GM23338 (cell line): ENCODE results near the gene IGSF21. TPM values are rescaled to one million over a fixed set of nuclear protein-coding genes. Genes with fewer than 3 reads are reported as not detected.

Experiments used
- ATAC-seq: fragments of 200-7000 bp; cut with Tn5 transposase; 3 replicates; pipeline ENCODE4 v1.9.1; 2020
- DNase-seq: peaks from one replicate; pipeline ENCODE4 v3.0.0-alpha.2; 2015; ENCODE audit warnings: low spot score
- H2AFZ ChIP-seq: fragments of 200-600 bp; sonication (generic); 2 replicates; pipeline ENCODE4 v1.8.0; 2016; ENCODE audit warnings: antibody characterized with exemption, mild to moderate bottlenecking, moderate library complexity
- H3F3A ChIP-seq: fragments of 200-600 bp; sonication (generic); replicated peaks from 2 replicates; pipeline ENCODE4 v1.8.0; 2017; ENCODE audit warnings: antibody characterized with exemption, mixed run types, low read depth
- H3K27ac ChIP-seq: fragments of 200-600 bp; sonication (generic); 2 replicates; pipeline ENCODE4 v1.6.1; 2016; ENCODE audit warnings: low read depth
- H3K27me3 ChIP-seq: fragments of 200-600 bp; sonication (generic); 2 replicates; pipeline ENCODE4 v1.8.0; 2016; ENCODE audit warnings: mild to moderate bottlenecking, mixed run types, moderate library complexity; ENCODE audit not compliant: insufficient read depth
- H3K36me3 ChIP-seq: fragments of 200-600 bp; sonication (generic); 2 replicates; pipeline ENCODE4 v1.8.0; 2016; ENCODE audit warnings: mild to moderate bottlenecking; ENCODE audit not compliant: insufficient read depth
- H3K4me1 ChIP-seq: fragments of 200-600 bp; sonication (generic); 2 replicates; pipeline ENCODE4 v1.8.0; 2016; ENCODE audit warnings: mild to moderate bottlenecking, moderate library complexity; ENCODE audit not compliant: insufficient read depth
- H3K4me2 ChIP-seq: fragments of 200-600 bp; sonication (generic); 2 replicates; pipeline ENCODE4 v1.7.1; 2017; ENCODE audit warnings: mixed run types
- H3K4me3 ChIP-seq: fragments of 200-600 bp; sonication (generic); 2 replicates; pipeline ENCODE4 v1.6.1; 2016; ENCODE audit warnings: mixed run types
- H3K79me2 ChIP-seq: fragments of 200-600 bp; sonication (generic); replicated peaks from 2 replicates; pipeline ENCODE4 v1.8.0; 2017; ENCODE audit warnings: mild to moderate bottlenecking; ENCODE audit not compliant: insufficient read depth
- H3K9me2 ChIP-seq: fragments of 200-600 bp; sonication (generic); 2 replicates; pipeline ENCODE4 v1.8.0; 2017; ENCODE audit not compliant: insufficient read depth
- H4K20me1 ChIP-seq: fragments of 200-600 bp; sonication (generic); replicated peaks from 2 replicates; pipeline ENCODE4 v1.8.0; 2017; ENCODE audit warnings: mild to moderate bottlenecking; ENCODE audit not compliant: insufficient read depth
- H3K27ac Mint-ChIP-seq: 2 replicates; pipeline ENCODE4 v1.8.0; 2020; ENCODE audit warnings: inconsistent platforms, mild to moderate bottlenecking, moderate library complexity, mixed read lengths
- H3K27me3 Mint-ChIP-seq: 3 replicates; pipeline ENCODE4 v1.8.0; 2022; ENCODE audit warnings: low read depth, mild to moderate bottlenecking, moderate library complexity, mixed read lengths, inconsistent platforms; ENCODE audit not compliant: insufficient read depth, poor library complexity
- H3K36me3 Mint-ChIP-seq: 3 replicates; pipeline ENCODE4 v1.8.0; 2021; ENCODE audit warnings: low read depth, mild to moderate bottlenecking, inconsistent platforms, moderate library complexity, mixed read lengths
- H3K4me1 Mint-ChIP-seq: 3 replicates; pipeline ENCODE4 v1.8.0; 2020; ENCODE audit warnings: mild to moderate bottlenecking, inconsistent platforms, mixed read lengths
- H3K4me3 Mint-ChIP-seq: 3 replicates; pipeline ENCODE4 v1.8.0; 2021; ENCODE audit warnings: moderate library complexity, mild to moderate bottlenecking, inconsistent platforms, mixed read lengths
- H3K9me3 Mint-ChIP-seq: 3 replicates; pipeline ENCODE4 v1.8.0; 2020; ENCODE audit warnings: moderate library complexity, mild to moderate bottlenecking, inconsistent platforms, mixed read lengths
- CREB1 ChIP-seq: fragments of 250-450 bp; sonication (Bioruptor Pico); IDR thresholded peaks from 2 replicates; pipeline ENCODE4 v1.5.0; 2020; ENCODE audit warnings: low read depth, mild to moderate bottlenecking, moderate library complexity
- EZH2 ChIP-seq: fragments of 200-600 bp; sonication (generic); IDR thresholded peaks from one replicate; pipeline ENCODE4 v1.8.0; 2017; ENCODE audit warnings: antibody characterized with exemption, mild to moderate bottlenecking, low read depth; ENCODE audit not compliant: unreplicated experiment
- EZH2phosphoT487 ChIP-seq: fragments of 200-600 bp; sonication (generic); IDR thresholded peaks from one replicate; pipeline ENCODE4 v1.8.1; 2018; ENCODE audit warnings: antibody characterized with exemption; ENCODE audit not compliant: unreplicated experiment
- JUNB ChIP-seq: IDR thresholded peaks from one replicate; pipeline ENCODE4 v1.6.1; 2016; ENCODE audit warnings: antibody characterized with exemption; ENCODE audit not compliant: unreplicated experiment
- NANOG ChIP-seq: IDR thresholded peaks from 2 replicates; pipeline ENCODE4 v1.6.1; 2016; ENCODE audit warnings: antibody characterized with exemption, borderline replicate concordance
- POLR2AphosphoS5 ChIP-seq: IDR thresholded peaks from 2 replicates; pipeline ENCODE4 v1.6.1; 2016; ENCODE audit warnings: antibody characterized with exemption, low read depth
- STAT1 ChIP-seq: IDR thresholded peaks from one replicate; pipeline ENCODE4 v1.6.1; 2016; ENCODE audit warnings: antibody characterized with exemption; ENCODE audit not compliant: unreplicated experiment
- ZNF114 ChIP-seq: fragments of 250-450 bp; sonication (Bioruptor Pico); IDR thresholded peaks from 2 replicates; pipeline ENCODE4 v1.5.0; 2020; ENCODE audit warnings: mild to moderate bottlenecking, moderate library complexity
- ZNF331 ChIP-seq: fragments of 250-450 bp; sonication (Bioruptor Pico); IDR thresholded peaks from 2 replicates; pipeline ENCODE4 v1.5.0; 2020; ENCODE audit warnings: low read depth, mild to moderate bottlenecking, moderate library complexity
- polyA plus RNA-seq: library from polyadenylated mRNA; unstranded; fragments of >200 nt; fragmentation: Nextera tagmentation; extraction: Ambion mirVana; gene quantifications from 2 replicates; pipeline ENCODE4 v1.2.1, GENCODE V29; 2016
- total RNA-seq: library from RNA; depleted of rRNA; stranded (reverse); fragments of >200 nt; shearing (Covaris generic); gene quantifications from 2 replicates; pipeline ENCODE4 v1.2.3, GENCODE V29; 2014
- TF ChIP-seq, protein P1 (sequence below): IDR thresholded peaks from 2 replicates; pipeline ENCODE4 v1.6.1; 2016; ENCODE audit warnings: antibody characterized with exemption
- TF ChIP-seq, protein P2 (sequence below): fragments of 250-450 bp; sonication (Bioruptor Pico); IDR thresholded peaks from 2 replicates; pipeline ENCODE4 v1.5.0; 2020; ENCODE audit warnings: mild to moderate bottlenecking, moderate library complexity
- TF ChIP-seq, protein P3 (sequence below), 2 experiments: fragments of 200-600 bp in 1 of 2; sonication (generic) in 1 of 2; conservative IDR thresholded peaks; 2 replicates each; pipeline versions ENCODE4 v1.5.1 to v1.6.1; 2016 to 2017; ENCODE audit warnings: antibody characterized with exemption in 2 of 2, low read depth in 2 of 2, mild to moderate bottlenecking in 2 of 2, moderate library complexity in 1 of 2
- TF ChIP-seq, protein P4 (sequence below): IDR thresholded peaks from one replicate; pipeline ENCODE4 v1.6.1; 2018; ENCODE audit warnings: antibody characterized with exemption; ENCODE audit not compliant: unreplicated experiment

Gene IGSF21
- total and polyA plus RNA-seq, 2 experiments from 2014 or later, result 15.6 to 15.7 TPM

DNA sequence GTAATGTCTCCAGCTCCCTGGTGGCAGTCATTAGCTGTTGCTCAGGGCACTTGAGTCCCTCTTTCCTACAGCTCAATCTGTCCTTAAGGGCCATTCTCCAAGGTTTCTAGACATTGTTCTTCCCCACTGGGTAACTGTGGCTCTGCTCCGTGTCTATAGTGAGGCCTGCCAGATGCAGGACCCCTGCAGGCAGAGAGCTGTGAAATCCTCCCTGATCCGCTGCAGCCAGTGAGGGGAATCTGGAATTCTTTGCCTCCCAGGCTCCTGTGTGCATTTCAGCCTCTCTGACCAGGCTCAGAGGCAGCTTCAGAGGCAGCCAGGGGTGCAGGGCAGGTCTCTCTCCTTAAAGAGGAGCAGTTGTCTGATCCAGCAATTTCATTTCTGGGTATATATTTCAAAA is 14.4 kb upstream of the IGSF21 start:
- Histone ChIP-seq H3K36me3 (no peaks in the 10 kb centered on the region), H3K4me1 (peaks cover 34% of the 10 kb centered on the region), H3K9me2 (no peaks in the 10 kb centered on the region), H3K4me2 (no peak overlapping the region), H3K4me3 (no peak overlapping the region), H3K79me2 (no peaks in the 10 kb centered on the region), H3K27me3 (0 out of 2 replicates have a peak, but pooled peaks cover 4% of the 10 kb centered on the region), H3K27ac (no peak overlapping the region), H4K20me1 (no peaks in the 10 kb centered on the region), H3F3A (no peaks in the 10 kb centered on the region), H2AFZ (no peak overlapping the region)
- DNase-seq (no peak), ATAC-seq (no peak)
- Mint-ChIP-seq H3K4me3 (no peak overlapping the region), H3K27me3 (peaks cover 12% of the 10 kb centered on the region), H3K9me3 (peaks cover 26% of the 10 kb centered on the region), H3K36me3 (peaks cover 18% of the 10 kb centered on the region), H3K27ac (no peak overlapping the region), H3K4me1 (peaks cover 29% of the 10 kb centered on the region)
- TF ChIP-seq ZNF331 (CRISPR knock-in tag), result no peak
- TF ChIP-seq ZNF114 (CRISPR knock-in tag), result no peak
- TF ChIP-seq NANOG, result no peak
- TF ChIP-seq POLR2AphosphoS5, result no peak
- TF ChIP-seq, protein P1, sequence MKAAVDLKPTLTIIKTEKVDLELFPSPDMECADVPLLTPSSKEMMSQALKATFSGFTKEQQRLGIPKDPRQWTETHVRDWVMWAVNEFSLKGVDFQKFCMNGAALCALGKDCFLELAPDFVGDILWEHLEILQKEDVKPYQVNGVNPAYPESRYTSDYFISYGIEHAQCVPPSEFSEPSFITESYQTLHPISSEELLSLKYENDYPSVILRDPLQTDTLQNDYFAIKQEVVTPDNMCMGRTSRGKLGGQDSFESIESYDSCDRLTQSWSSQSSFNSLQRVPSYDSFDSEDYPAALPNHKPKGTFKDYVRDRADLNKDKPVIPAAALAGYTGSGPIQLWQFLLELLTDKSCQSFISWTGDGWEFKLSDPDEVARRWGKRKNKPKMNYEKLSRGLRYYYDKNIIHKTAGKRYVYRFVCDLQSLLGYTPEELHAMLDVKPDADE, result no peak
- TF ChIP-seq STAT1, result no peak
- TF ChIP-seq EZH2, result no peak
- TF ChIP-seq, protein P2, sequence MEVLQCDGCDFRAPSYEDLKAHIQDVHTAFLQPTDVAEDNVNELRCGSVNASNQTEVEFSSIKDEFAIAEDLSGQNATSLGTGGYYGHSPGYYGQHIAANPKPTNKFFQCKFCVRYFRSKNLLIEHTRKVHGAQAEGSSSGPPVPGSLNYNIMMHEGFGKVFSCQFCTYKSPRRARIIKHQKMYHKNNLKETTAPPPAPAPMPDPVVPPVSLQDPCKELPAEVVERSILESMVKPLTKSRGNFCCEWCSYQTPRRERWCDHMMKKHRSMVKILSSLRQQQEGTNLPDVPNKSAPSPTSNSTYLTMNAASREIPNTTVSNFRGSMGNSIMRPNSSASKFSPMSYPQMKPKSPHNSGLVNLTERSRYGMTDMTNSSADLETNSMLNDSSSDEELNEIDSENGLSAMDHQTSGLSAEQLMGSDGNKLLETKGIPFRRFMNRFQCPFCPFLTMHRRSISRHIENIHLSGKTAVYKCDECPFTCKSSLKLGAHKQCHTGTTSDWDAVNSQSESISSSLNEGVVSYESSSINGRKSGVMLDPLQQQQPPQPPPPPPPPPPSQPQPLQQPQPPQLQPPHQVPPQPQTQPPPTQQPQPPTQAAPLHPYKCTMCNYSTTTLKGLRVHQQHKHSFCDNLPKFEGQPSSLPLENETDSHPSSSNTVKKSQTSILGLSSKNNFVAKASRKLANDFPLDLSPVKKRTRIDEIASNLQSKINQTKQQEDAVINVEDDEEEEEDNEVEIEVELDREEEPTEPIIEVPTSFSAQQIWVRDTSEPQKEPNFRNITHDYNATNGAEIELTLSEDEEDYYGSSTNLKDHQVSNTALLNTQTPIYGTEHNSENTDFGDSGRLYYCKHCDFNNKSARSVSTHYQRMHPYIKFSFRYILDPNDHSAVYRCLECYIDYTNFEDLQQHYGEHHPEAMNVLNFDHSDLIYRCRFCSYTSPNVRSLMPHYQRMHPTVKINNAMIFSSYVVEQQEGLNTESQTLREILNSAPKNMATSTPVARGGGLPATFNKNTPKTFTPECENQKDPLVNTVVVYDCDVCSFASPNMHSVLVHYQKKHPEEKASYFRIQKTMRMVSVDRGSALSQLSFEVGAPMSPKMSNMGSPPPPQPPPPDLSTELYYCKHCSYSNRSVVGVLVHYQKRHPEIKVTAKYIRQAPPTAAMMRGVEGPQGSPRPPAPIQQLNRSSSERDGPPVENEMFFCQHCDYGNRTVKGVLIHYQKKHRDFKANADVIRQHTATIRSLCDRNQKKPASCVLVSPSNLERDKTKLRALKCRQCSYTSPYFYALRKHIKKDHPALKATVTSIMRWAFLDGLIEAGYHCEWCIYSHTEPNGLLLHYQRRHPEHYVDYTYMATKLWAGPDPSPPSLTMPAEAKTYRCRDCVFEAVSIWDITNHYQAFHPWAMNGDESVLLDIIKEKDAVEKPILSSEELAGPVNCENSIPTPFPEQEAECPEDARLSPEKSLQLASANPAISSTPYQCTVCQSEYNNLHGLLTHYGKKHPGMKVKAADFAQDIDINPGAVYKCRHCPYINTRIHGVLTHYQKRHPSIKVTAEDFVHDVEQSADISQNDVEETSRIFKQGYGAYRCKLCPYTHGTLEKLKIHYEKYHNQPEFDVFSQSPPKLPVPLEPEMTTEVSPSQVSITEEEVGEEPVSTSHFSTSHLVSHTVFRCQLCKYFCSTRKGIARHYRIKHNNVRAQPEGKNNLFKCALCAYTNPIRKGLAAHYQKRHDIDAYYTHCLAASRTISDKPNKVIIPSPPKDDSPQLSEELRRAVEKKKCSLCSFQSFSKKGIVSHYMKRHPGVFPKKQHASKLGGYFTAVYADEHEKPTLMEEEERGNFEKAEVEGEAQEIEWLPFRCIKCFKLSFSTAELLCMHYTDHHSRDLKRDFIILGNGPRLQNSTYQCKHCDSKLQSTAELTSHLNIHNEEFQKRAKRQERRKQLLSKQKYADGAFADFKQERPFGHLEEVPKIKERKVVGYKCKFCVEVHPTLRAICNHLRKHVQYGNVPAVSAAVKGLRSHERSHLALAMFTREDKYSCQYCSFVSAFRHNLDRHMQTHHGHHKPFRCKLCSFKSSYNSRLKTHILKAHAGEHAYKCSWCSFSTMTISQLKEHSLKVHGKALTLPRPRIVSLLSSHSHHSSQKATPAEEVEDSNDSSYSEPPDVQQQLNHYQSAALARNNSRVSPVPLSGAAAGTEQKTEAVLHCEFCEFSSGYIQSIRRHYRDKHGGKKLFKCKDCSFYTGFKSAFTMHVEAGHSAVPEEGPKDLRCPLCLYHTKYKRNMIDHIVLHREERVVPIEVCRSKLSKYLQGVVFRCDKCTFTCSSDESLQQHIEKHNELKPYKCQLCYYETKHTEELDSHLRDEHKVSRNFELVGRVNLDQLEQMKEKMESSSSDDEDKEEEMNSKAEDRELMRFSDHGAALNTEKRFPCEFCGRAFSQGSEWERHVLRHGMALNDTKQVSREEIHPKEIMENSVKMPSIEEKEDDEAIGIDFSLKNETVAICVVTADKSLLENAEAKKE (CRISPR knock-in tag), result no peak
- TF ChIP-seq CREB1, result no peak
- TF ChIP-seq JUNB, result no peak
- TF ChIP-seq, protein P3, sequence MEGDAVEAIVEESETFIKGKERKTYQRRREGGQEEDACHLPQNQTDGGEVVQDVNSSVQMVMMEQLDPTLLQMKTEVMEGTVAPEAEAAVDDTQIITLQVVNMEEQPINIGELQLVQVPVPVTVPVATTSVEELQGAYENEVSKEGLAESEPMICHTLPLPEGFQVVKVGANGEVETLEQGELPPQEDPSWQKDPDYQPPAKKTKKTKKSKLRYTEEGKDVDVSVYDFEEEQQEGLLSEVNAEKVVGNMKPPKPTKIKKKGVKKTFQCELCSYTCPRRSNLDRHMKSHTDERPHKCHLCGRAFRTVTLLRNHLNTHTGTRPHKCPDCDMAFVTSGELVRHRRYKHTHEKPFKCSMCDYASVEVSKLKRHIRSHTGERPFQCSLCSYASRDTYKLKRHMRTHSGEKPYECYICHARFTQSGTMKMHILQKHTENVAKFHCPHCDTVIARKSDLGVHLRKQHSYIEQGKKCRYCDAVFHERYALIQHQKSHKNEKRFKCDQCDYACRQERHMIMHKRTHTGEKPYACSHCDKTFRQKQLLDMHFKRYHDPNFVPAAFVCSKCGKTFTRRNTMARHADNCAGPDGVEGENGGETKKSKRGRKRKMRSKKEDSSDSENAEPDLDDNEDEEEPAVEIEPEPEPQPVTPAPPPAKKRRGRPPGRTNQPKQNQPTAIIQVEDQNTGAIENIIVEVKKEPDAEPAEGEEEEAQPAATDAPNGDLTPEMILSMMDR (conservative IDR thresholded peaks at IDR 0.05; ENCODE audit: low read depth in 2 of 2), result no peak
- no peak for TF ChIP-seq EZH2phosphoT487
- TF ChIP-seq, protein P4, sequence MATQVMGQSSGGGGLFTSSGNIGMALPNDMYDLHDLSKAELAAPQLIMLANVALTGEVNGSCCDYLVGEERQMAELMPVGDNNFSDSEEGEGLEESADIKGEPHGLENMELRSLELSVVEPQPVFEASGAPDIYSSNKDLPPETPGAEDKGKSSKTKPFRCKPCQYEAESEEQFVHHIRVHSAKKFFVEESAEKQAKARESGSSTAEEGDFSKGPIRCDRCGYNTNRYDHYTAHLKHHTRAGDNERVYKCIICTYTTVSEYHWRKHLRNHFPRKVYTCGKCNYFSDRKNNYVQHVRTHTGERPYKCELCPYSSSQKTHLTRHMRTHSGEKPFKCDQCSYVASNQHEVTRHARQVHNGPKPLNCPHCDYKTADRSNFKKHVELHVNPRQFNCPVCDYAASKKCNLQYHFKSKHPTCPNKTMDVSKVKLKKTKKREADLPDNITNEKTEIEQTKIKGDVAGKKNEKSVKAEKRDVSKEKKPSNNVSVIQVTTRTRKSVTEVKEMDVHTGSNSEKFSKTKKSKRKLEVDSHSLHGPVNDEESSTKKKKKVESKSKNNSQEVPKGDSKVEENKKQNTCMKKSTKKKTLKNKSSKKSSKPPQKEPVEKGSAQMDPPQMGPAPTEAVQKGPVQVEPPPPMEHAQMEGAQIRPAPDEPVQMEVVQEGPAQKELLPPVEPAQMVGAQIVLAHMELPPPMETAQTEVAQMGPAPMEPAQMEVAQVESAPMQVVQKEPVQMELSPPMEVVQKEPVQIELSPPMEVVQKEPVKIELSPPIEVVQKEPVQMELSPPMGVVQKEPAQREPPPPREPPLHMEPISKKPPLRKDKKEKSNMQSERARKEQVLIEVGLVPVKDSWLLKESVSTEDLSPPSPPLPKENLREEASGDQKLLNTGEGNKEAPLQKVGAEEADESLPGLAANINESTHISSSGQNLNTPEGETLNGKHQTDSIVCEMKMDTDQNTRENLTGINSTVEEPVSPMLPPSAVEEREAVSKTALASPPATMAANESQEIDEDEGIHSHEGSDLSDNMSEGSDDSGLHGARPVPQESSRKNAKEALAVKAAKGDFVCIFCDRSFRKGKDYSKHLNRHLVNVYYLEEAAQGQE, result no peak
